GM18498 (cell line): ENCODE measurements around the gene ACACA.
"Not testable (repeated sequence)": the region's sequence is repeated elsewhere in the genome, so short reads cannot be mapped to it uniquely, and the experiment has no call there.

Experiments
- ATAC-seq: cut with Tn5 transposase; IDR thresholded peaks from one replicate; pipeline ENCODE4 v1.9.1; 2021; ENCODE audit warnings: mild to moderate bottlenecking, moderate library complexity; ENCODE audit not compliant: unreplicated experiment

ACACA gene

DNA sequence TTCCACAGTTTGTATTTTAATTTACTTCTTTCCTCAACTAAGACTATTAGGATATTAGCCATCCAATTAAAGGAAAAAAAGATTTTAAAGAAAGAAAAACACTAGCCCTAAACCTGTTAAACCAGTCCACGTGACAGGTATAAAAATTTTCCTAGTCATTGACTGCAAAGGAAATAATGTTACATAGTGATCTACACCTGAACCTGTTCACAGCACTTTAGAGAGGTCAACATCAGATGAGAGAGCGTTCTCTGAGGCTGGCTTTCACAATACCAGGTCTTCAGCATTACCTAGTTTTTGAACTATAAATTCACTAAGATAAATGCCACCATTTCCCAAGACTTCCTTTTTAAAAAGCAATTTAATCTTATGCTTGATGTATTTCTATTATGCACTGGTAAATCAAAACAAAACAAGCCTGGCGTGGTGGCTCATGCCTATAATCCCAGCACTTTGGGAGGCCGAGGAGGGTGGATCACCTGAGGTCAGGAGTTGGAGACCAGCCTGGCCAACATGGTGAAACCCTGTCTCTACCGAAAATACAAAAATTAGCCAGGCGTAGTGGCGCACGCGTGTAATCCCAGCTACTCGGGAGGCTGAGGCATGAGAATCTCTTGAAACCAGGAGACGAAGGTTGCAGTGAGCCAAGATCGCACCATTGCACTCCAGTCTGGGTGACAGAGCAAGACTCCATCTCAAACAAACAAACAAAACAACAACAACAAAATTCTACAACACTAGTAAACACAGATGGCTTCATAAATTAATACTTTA, 49.7 kb downstream of the ACACA start:
- ATAC-seq, result not testable (repeated sequence)

DNA sequence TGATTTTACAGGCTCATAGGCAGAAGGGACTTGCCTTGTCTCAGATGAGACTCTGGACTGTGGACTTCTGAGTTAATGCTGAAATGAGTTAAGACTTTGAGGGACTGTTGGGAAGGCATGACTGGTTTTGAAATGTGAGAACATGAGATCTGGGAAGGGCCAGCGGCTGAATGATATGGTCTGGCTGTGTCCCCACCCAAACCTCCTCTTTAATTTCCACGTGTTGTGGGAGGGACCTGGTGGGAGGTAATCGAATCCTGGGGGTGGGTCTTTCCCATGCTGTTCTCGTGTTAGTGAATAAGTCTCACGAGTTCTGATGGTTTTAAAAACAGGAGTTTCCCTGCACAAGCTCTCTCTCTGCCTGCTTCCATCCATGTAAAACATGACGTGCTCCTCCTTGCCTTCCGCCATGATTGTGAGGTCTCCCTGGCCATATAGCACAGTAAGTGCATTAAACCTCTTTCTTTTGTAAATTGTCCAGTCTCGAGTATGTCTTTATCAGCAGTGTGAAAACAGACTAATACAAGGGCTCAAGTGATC, 59.7 kb downstream of the ACACA start:
- ATAC-seq, result not testable (repeated sequence)

DNA sequence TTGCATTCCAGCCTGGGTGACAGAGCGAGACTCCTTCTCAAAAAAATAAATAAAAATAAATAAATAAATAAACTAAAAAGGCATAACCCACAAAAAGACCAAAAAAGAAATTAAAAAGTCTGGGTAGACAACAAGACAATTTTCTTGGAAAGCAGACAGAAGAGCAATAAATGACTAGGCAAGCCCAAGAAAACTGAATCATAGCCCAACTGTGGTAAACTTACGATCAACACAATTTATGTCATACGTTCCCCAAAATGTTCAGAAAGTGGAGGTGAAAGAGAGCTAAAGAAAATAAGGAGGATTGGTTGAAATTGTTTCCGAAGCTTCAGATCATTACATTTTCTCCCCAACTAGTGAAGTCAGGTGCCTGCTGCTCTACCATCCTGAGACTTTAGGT, 62.1 kb downstream of the ACACA start:
- no peak for ATAC-seq

DNA sequence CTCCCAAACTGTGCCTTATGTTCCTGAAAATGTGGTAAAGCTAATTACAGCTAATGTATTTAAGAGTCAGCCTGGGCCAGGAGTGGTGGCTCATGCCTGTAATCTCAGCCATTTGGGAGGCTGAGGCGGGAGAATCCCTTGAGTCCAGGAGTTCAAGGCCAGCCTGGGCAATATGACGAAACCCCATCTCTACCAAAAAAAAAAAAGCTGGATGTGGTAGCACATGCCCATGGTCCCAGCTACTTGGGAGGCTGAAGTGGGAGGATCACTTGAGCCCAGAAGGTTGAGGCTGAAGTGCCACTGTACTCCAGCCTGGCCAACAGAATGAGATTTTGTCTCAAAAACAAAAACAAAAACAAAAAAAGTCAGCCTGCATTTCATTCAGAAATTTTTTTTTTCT, 64.0 kb downstream of the ACACA start:
- no peak for ATAC-seq

DNA sequence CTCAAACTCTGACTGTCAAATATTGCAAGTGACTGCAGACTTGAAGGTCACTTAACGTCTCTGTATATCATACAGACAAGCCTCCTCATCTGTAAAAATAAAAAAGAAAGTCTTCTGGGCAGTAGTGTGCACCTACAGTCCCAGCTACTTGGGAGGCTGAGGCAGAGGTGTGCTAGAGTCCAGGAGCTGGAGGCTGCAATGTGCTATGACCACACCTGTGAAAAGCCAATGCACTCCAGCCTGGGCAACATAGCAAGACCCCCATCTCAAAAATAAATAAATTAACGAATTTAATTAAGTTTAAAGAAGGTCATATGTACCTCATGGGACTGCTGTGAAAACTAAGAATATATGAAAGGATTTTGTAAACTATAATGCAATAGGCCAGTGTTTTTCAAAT, 65.8 kb downstream of the ACACA start:
- no peak for ATAC-seq

DNA sequence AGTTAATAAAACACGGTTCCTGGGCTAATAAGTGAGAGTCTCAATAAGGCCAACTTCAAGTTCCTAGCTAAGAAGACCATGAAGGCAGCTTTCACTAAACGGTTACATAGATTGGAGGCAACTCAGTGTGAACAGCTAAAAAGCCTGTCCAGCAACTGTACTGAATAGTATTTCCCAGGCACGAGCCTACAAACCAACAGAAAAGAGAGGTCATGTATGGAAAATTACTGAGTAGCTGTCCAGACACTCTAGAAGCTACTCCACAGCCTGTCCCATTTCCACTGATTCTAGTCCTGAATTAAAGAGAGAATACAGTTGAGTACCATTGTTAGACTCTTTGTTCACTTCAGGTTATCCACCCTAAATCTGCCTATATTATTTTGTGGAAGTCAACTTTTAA, 67.3 kb downstream of the ACACA start:
- no peak for ATAC-seq

DNA sequence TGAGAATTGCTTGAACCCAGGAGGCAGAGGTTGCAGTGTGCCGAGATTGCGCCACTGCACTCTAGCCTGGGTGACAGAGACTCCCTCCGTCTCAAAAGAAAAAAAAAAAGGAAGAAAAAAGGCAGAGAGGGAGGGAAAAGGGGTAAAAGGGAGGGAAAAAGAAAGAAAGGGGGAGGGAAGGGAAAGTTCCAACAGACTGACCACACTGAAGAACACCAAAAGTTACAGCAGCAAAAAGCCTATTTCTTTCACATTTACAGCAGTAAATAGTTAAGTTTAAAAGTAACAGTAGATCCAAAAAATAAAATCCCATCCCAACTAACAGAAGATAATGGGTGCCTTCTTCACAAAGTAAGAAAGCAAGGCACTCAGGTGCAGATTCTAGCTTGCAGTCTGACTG, 67.8 kb downstream of the ACACA start:
- ATAC-seq, result no peak

DNA sequence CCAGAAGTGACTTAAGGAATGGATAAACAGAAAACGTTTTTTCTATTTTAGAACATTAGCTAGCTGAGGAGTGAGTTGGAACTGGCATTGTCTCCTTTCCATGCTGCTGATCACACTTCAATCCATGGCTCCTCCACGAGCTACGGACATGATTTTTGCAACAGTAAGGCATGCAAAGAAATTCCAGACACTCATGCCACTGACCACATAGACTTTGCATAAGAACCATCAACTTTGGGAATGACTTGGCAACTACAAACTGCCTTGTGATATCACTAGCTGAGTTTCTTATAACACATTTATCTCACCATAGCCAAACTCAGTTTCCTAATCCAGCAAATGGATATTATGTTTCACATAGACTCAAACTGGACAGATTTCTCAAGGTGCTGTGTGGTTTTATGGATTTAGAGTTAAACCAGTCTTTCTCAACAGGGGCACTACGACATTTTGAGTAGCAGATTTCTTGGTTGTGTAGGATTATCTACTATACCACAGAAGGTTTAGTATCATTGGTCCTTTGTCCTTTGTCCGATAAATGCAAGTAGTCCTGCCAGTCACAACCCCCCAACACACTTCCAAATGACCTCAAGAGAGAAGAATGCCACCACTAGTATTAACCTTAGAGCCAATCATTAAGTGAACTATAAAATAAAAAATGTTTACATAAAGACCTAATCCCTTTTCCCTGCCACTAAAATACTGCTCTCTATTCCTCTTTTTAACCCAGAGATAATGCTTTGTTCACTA, 79.1 kb downstream of the ACACA start:
- no peak for ATAC-seq

DNA sequence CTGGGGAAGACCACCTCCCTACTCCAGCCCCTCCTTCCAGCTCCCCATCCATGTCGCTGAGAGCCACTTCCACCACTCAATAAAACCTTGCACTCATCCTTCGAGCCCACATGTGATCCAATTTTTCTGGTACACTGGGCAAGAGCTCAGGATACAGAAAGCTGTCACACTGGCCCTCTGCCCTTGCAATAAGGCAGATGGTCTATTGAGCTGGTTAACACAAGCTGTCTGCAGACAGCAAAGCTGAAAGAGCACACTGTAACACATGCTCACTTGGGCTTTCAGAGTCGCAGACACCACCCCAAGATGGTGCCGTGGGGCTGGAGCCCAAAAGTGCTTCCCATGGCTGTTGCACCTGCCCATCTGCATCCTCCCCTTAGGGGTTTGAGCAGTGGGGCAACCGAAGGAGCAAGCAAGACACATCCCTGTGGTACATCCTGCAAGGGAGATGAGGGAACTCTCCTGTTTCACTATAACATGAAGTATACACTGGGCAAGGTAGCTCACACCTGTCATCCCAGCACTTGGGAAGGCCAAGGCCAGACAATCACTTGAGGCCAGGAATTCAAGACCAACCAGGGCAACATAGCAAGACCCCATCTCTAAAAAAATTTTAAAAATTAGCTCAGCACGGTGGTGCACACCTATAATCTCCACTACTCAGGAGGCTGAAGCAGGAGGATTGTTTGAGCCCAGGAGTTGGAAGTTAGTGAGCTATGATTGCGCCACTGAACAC, 83.6 kb downstream of the ACACA start:
- ATAC-seq, result no peak

DNA sequence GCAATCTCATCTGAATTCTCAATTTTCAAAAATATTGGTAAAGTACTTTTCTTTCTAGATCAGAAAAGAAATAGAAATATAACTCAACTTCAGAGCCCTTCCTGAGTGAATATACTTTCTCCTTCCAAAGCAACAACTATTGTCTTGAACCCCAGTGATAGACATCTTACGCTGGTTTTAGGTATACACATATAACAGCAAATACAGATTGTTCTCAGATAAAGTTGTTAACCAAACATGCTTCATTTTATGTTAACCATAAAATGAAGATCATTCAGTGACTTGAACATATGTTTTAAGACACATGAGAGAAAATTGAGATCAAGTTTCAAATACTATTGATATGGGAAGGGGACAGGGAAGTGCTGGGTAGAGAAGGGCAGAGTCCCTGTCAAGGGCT, 84.5 kb downstream of the ACACA start:
- no peak for ATAC-seq

DNA sequence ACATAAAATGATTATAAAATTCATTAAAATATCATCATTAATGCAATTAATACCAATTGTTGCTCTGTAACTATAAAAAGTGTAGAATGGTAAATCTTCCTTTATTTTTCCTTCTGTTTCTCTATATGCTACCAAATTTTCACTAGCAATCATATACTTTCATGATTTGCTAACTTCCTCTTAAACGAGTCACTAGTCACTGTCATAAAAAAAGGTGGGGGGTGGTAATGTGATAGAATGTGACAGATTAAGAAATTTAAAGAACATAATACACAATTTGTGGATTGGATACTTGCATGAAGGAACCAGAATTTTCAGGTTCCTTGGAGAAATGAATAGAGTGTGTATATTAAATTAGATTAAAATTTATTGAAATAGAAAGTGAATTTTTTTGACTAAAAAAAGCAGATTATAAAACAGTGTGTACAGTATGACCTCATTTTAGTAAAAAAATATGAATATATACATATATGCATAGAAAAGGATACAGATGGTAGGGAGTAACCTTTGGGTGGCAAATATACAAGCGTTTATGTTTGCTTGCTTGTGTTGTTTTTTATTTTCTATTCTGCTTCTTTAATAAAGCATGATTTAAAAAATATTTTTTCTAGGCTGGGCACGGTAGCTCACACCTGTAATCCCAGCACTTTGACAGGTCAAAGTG, 87.6 kb downstream of the ACACA start:
- ATAC-seq, result no peak

DNA sequence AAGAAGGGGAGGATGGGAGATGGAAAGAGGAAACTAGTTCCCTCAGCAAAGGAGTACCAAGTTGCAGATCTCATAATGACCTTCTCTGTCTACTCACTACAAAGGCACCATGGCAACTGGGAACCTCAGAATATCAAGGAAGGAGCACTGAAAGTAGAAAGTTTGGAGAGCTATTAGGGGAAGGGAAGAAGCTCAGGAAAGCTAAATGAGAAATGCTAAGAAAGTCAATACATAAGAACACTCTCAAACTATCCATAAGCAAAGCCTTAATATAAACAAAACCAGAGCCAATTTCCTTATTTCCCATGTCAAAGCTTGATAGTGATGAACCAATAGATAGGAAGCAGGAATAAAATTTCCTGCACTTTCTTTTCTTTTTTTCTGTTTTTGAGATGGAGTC, 88.8 kb downstream of the ACACA start:
- no peak for ATAC-seq

DNA sequence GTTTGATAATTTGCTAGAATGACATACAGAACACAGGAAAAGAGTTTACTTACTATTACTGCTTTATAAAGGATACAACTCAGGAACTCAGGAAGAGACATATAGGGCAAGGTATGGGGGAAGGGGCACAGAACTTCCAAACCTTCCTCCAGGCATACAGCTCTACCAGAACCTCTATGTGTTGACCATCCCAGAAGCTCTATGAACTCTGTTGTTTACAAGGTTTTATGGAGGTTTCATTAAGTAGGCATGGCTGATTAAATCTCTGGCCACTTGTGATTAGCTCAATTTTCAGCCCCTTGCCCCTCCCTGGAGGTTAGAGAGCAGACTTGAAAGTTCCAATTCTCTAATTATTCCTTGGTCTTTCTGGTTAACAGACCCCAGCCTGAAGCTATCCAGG, 91.0 kb downstream of the ACACA start:
- no peak for ATAC-seq

DNA sequence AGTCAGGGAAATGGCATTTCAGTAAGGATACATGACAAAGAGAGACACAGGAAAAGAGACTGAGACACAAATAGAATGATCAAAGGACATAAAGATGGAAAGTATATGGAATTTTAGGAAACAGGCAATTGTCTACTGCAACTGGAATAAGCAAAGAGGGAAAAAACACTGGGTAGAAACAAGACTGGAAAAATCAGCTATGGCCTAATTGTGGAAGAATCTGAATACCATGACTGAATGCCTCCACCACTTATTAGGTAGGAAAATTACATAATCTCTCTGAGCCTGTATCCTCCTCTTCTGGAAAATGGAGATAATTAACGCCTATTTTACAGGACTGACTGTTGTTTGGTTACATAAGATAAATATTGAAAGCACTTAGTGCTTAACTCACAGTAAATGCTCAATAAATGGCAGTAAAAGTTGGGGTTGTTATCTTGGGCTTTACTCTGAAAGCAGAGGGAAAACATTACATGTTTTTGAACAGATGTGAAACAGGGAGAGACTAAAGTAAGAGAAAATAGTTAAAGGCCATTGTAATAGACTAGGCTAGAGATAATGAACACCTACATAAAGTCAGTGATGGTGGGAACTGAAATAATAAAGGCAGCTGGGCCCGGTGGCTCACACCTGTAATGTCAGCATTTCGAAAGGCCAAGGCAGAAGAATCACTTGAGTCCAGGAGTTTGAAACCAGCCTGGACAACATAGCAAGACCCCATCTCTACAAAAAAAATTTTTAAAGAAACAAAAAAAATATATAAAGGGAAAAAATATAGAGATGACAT, 94.3 kb downstream of the ACACA start:
- no peak for ATAC-seq

DNA sequence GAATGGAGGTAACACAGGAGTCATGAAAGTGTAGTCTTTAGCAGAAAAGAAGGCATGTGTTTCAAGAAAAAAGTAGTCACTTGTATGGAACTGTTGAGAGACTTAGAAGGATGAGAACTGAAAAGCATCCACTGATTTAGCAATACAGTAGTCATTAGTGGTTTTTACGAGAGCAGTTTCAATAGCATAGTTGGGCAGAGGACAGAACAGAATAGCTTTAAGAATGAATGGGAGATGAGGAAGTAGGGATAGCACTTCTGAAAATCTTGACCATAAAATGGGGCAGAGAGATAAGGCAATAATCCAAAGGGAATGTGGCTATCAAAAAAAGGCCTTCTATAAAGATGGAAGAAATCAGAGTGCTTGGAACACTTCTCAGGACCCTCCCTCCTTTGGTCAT, 95.7 kb downstream of the ACACA start:
- ATAC-seq, result no peak

DNA sequence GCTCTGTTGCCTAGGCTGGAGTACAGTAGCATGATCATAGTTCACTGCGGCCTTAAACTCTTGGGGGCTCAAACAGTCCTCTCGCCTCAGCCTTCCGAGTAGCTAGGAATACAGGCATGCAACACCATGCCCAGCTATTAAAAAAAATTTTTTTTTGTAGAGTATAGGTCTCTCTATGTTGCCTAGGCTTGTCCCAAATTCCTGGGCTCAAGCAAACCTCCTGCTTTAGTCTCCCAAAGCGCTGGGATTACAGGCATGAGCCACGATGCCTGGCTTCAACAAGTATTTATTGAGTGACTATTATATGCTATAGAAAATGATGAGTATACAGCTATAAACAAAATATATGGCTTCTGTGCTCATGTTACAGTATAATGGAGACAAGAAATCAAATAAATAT, 97.6 kb downstream of the ACACA start:
- ATAC-seq, result no peak

DNA sequence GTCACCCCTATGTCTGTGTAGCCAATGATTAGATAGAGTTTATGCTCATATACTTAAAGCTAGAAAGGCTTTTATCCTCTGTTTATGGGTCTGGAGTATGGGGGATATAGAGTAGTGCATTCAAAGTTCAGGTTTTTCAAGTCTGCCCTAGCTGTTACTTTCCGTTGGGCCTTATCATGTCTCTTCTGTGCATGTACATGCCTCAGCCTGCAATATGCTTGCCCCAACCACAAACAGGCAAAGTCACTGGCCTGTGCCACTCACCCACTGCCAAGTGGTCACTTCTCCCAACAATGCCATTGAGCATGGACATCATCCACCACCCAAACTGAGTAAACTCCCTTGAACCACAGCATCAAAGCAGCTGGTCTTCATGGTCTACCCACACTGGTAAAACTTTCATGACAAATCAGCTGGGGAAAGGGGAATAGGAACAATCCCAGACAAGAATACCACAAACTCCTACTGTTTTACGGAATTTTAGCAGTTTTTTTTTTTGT, 101.2 kb downstream of the ACACA start:
- ATAC-seq, result no peak

DNA sequence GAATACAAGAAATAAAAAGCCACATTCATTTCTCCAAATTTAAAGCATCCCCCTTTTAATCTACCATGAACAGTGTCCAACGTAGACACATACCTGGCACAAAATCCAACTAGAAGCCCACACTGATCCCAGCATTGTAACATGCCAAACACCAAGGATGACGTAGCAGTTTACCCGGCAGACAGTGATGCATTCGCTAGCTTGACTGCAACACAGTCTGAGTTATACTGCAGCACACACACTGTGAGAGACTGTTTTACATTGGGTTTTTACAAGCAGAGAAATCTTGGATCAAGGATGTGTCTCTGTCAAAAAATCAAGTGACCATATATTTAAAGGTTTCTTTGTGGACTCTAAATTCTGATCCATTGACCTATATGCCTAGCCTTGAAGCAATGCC, 105.3 kb downstream of the ACACA start:
- no peak for ATAC-seq

DNA sequence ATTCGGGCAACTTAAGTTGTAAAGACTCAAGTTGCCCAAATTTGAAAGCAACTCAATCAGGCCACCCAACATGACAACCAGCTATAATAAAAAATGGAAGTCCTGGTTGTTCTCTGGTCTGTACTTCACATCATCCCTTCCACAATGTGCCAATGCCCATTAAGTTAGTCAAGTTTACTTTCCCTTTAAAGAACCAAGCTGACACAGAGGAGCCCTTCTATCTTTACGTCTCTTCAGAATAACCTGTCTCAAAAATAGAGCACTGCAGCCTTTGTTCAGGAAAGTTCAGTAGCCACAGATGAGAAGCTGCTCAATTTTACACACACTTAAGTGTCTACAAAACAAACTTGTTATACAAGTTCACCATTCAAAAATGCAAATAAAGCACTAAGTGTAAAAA, 106.0 kb downstream of the ACACA start:
- no peak for ATAC-seq
